SK-N-MC (cell line): ENCODE results near the gene LRWD1.

Experiments
- DNase-seq: peaks from one replicate; pipeline ENCODE4 v3.0.0-alpha.2; 2011; ENCODE audit warnings: low read depth, low spot score
- H3K27ac ChIP-seq: fragments of 200-600 bp; sonication (generic); 2 replicates; pipeline ENCODE4 v1.5.1; 2016; ENCODE audit warnings: mixed run types
- H3K36me3 ChIP-seq: fragments of 200-600 bp; sonication (generic); 2 replicates; pipeline ENCODE4 v1.6.1; 2017; ENCODE audit warnings: antibody characterized with exemption, low read length, mixed read lengths; ENCODE audit not compliant: insufficient read depth
- H3K4me3 ChIP-seq: fragments of 200-600 bp; sonication (generic); 2 replicates; pipeline ENCODE4 v1.5.1; 2016
- H3K9ac ChIP-seq: fragments of 200-600 bp; sonication (generic); 2 replicates; pipeline ENCODE4 v1.8.0; 2017; ENCODE audit warnings: mixed run types, mixed read lengths; ENCODE audit not compliant: insufficient read length
- H3K9me3 ChIP-seq: fragments of 200-600 bp; sonication (generic); 2 replicates; pipeline ENCODE4 v1.6.1; 2017; ENCODE audit warnings: low read depth, mild to moderate bottlenecking, antibody characterized with exemption, low read length, moderate library complexity, mixed read lengths
- EZH2 ChIP-seq: fragments of 200-600 bp; sonication (generic); IDR thresholded peaks from one replicate; pipeline ENCODE4 v1.6.1; 2017; ENCODE audit warnings: antibody characterized with exemption
- FOXP2 ChIP-seq: optimal IDR thresholded peaks from 2 replicates; pipeline ENCODE3; 2011; ENCODE audit warnings: mild to moderate bottlenecking, moderate library complexity; ENCODE audit not compliant: insufficient read depth; ENCODE audit errors: extremely low read length, control extremely low read depth
- POLR2AphosphoS5 ChIP-seq: IDR thresholded peaks from 2 replicates; pipeline ENCODE4 v1.6.1; 2012; ENCODE audit warnings: mild to moderate bottlenecking, low read depth, low read length, borderline replicate concordance

Gene LRWD1

GRCh38 chr7:102459221-102459844, 5.5 kb upstream of the LRWD1 start:
- H3K9ac ChIP-seq: no peak overlapping the region
- TF ChIP-seq EZH2 (no peak), FOXP2 (no peak), POLR2AphosphoS5 (no peak)
- H3K4me3 ChIP-seq: no peak overlapping the region
- peaks cover 16% of the 10 kb centered on the region; the same call in 1 of the 2 replicates for H3K36me3 ChIP-seq
- H3K9me3 ChIP-seq: no peaks in the 10 kb centered on the region
- no peak overlapping the region for H3K27ac ChIP-seq
- DNase-seq: no peak

GRCh38 chr7:102460467-102460866, 4.3 kb upstream of the LRWD1 start:
- Histone ChIP-seq H3K9ac (no peak overlapping the region), H3K27ac (no peak overlapping the region), H3K4me3 (no peak overlapping the region), H3K36me3 (peaks cover 16% of the 10 kb centered on the region; the same call in 1 of the 2 replicates), H3K9me3 (no peaks in the 10 kb centered on the region)
- no peak for TF ChIP-seq POLR2AphosphoS5
- TF ChIP-seq EZH2: no peak
- no peak for TF ChIP-seq FOXP2
- DNase-seq: no peak

- Histone ChIP-seq H3K9me3 (no peaks in the 10 kb centered on the region), H3K36me3 (peaks cover 3% of the 10 kb centered on the region; the same call in 1 of the 2 replicates), H3K9ac (peak overlapping the region; percentile 95), H3K4me3 (peak overlapping the region; percentile 97), H3K27ac (peak overlapping the region; percentile 49; the same call in 1 of the 2 replicates)
- TF ChIP-seq POLR2AphosphoS5: no peak
- no peak for DNase-seq
These were observed 775 bp upstream of the LRWD1 start for GRCh38 chr7:102463841-102464576.

- H3K4me3 ChIP-seq: peak overlapping the region; percentile 97; the same call in 1 of the 2 replicates
- DNase-seq: no peak
- H3K36me3 ChIP-seq: no peaks in the 10 kb centered on the region; the same call in 1 of the 2 replicates
- no peak overlapping the region for H3K9ac ChIP-seq
- no peaks in the 10 kb centered on the region for H3K9me3 ChIP-seq
- no peak overlapping the region for H3K27ac ChIP-seq
- TF ChIP-seq FOXP2 (no peak), EZH2 (no peak), POLR2AphosphoS5 (no peak)
These were observed 1.3 kb downstream of the LRWD1 start for GRCh38 chr7:102466097-102466496.

- no peak overlapping the region for H3K27ac ChIP-seq
- H3K4me3 ChIP-seq: no peak overlapping the region
- TF ChIP-seq FOXP2 (no peak), POLR2AphosphoS5 (no peak), EZH2 (no peak)
- no peak overlapping the region for H3K9ac ChIP-seq
- no peak for DNase-seq
- H3K36me3 ChIP-seq: peaks cover 3% of the 10 kb centered on the region; the same call in 1 of the 2 replicates
- no peaks in the 10 kb centered on the region for H3K9me3 ChIP-seq
These were observed 3.0 kb downstream of the LRWD1 start for GRCh38 chr7:102467581-102468477.

GRCh38 chr7:102468478-102469350, 3.9 kb downstream of the LRWD1 start:
- no peak overlapping the region for H3K4me3 ChIP-seq
- no peaks in the 10 kb centered on the region for H3K9me3 ChIP-seq
- H3K36me3 ChIP-seq: peaks cover 12% of the 10 kb centered on the region; the same call in 1 of the 2 replicates
- H3K9ac ChIP-seq: no peak overlapping the region
- no peak overlapping the region for H3K27ac ChIP-seq
- no peak for DNase-seq
- no peak for TF ChIP-seq EZH2
- TF ChIP-seq FOXP2: no peak
- TF ChIP-seq POLR2AphosphoS5: no peak

- Histone ChIP-seq H3K27ac (no peak overlapping the region), H3K4me3 (no peak overlapping the region), H3K9me3 (no peaks in the 10 kb centered on the region), H3K9ac (no peak overlapping the region), H3K36me3 (peaks cover 13% of the 10 kb centered on the region; the same call in 1 of the 2 replicates)
- DNase-seq: no peak
- no peak for TF ChIP-seq FOXP2
- TF ChIP-seq POLR2AphosphoS5: no peak
- no peak for TF ChIP-seq EZH2
These were observed 4.7 kb downstream of the LRWD1 start for GRCh38 chr7:102469351-102469971.
